Type B pancreatic cell (in vitro differentiated cells): Measurements from ENCODE around the gene FAM107A. TPM values are rescaled to one million over a fixed set of nuclear protein-coding genes. Genes with fewer than 3 reads are reported as not detected.
A peak's percentile ranks its signal among the peaks of the same experiment; 100 is the strongest.

Experiments
- DNase-seq: peaks from one replicate; pipeline ENCODE4 v3.0.0; 2021; ENCODE audit warnings: mixed read lengths; ENCODE audit not compliant: unreplicated experiment; ENCODE audit errors: extremely low spot score
- H3K27ac Mint-ChIP-seq: 2 replicates; pipeline ENCODE4 v1.8.0; 2021; ENCODE audit warnings: mild to moderate bottlenecking, mixed read lengths
- H3K27me3 Mint-ChIP-seq: 2 replicates; pipeline ENCODE4 v1.8.0; 2021; ENCODE audit warnings: mixed read lengths
- H3K36me3 Mint-ChIP-seq: 2 replicates; pipeline ENCODE4 v1.8.0; 2021; ENCODE audit warnings: mixed read lengths
- H3K4me1 Mint-ChIP-seq: one replicate; pipeline ENCODE4 v1.8.0; 2021; ENCODE audit warnings: mixed read lengths; ENCODE audit not compliant: unreplicated experiment
- H3K4me3 Mint-ChIP-seq: 2 replicates; pipeline ENCODE4 v1.8.0; 2021; ENCODE audit warnings: mild to moderate bottlenecking, mixed read lengths
- H3K9me3 Mint-ChIP-seq: 2 replicates; pipeline ENCODE4 v1.8.0; 2021; ENCODE audit warnings: mixed read lengths
- total RNA-seq: library from RNA; stranded (reverse); gene quantifications from 2 replicates; pipeline ENCODE4 v1.2.1, GENCODE V29; 2021; ENCODE audit warnings: low replicate concordance
- TF ChIP-seq, protein P1 (sequence below): fragments of 200-600 bp; sonication (generic); conservative IDR thresholded peaks from 2 replicates; pipeline ENCODE4 v1.5.0; 2021; ENCODE audit warnings: antibody characterized with exemption, mild to moderate bottlenecking

The FAM107A gene
- total RNA-seq, 1 donor from 2014 or later, result 2.9 TPM

DNA sequence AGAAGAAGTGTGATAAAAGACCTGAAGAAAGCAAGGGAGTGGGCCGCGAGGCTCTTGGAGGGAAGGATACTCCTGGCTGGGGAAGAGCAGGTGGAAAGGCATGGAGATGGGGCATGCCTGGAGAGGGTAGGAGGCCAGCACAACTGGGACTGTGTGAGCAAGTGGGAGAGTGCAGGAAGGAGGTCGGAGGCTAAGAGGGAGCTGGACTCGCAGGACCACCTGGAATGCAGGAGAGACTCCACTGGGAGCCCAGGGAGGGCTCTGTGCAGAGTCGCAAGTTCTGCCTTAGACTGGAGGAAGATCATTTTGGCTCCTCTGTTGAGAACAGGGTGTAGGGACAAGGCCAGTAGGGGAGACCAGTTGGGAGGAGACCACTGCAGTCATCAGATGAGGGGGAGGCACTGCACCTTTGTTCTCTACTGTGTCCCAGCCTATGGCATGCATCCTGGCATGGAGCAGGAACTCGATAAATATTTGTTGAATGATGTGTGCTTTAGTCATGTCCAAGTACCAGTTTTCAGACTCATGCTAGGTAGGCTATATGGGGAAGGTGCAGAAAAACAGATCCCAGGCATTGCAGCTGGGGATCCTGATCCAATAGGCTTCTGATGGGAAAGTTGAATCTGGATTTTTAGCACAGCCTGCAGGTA lies 13.7 kb downstream of the FAM107A start:
- Mint-ChIP-seq H3K27ac (no peak overlapping the region), H3K4me1 (peaks cover 6% of the 10 kb centered on the region), H3K9me3 (no peaks in the 10 kb centered on the region), H3K4me3 (no peak overlapping the region), H3K27me3 (no peaks in the 10 kb centered on the region), H3K36me3 (no peaks in the 10 kb centered on the region)
- DNase-seq, result peak; percentile 49
- TF ChIP-seq, protein P1, sequence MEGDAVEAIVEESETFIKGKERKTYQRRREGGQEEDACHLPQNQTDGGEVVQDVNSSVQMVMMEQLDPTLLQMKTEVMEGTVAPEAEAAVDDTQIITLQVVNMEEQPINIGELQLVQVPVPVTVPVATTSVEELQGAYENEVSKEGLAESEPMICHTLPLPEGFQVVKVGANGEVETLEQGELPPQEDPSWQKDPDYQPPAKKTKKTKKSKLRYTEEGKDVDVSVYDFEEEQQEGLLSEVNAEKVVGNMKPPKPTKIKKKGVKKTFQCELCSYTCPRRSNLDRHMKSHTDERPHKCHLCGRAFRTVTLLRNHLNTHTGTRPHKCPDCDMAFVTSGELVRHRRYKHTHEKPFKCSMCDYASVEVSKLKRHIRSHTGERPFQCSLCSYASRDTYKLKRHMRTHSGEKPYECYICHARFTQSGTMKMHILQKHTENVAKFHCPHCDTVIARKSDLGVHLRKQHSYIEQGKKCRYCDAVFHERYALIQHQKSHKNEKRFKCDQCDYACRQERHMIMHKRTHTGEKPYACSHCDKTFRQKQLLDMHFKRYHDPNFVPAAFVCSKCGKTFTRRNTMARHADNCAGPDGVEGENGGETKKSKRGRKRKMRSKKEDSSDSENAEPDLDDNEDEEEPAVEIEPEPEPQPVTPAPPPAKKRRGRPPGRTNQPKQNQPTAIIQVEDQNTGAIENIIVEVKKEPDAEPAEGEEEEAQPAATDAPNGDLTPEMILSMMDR, result no peak

DNA sequence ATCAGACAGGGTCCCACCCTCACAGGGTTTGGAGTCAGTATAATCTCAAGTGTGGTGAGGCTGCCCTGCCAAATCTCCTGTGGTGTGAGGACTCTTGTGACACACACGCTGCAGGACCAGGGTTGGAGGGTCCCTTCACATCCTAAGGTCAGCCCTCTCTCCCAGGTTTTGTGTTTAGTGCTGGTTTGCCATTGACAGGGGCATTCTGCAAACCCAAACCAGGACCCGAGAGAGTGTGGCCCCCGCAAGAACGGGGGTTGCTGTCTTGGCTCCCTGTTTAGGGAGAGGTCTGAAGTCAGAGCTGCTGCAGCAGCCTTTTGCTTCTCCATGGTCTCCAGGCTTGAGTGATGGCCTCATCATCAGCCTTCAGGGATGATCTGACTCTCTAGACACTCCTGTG lies 14.7 kb downstream of the FAM107A start:
- no peaks in the 10 kb centered on the region for H3K9me3 Mint-ChIP-seq
- no peak overlapping the region for H3K4me3 Mint-ChIP-seq
- peak overlapping the region; percentile 19 for H3K27ac Mint-ChIP-seq
- peak; percentile 40 for DNase-seq
- H3K27me3 Mint-ChIP-seq, result no peaks in the 10 kb centered on the region
- no peaks in the 10 kb centered on the region for H3K36me3 Mint-ChIP-seq
- peaks cover 10% of the 10 kb centered on the region for H3K4me1 Mint-ChIP-seq
- TF ChIP-seq, protein P1, result no peak

DNA sequence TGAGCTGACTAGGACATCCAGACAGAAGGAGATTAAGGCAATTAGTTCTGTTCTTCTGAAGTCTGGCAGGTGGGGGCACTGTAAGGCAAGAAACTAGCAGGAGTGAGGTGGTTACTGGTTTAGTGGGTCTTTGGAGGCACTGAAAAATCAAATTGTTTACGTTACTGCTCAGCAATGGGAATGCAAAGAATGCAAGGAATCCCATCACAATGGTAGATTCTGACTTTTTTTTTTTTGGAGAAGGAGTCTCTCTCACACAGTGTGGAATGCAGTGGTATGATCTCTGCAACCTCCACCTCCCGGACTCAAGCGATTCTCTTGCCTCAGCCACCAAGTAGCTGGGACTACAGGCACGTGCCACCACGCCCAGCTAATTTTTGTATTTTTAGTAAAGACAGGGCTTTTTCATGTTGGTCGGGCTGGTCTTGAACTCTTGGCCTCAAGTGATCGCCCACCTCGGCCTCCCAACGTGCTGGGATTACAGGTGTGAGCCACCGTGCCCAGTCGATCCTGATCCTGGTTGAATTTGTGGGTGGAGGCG lies 16.4 kb downstream of the FAM107A start:
- Mint-ChIP-seq H3K36me3 (no peaks in the 10 kb centered on the region), H3K4me1 (peaks cover 21% of the 10 kb centered on the region), H3K27me3 (no peaks in the 10 kb centered on the region), H3K9me3 (no peaks in the 10 kb centered on the region), H3K4me3 (peak overlapping the region; percentile 7), H3K27ac (peak overlapping the region; percentile 85)
- TF ChIP-seq, protein P1, result peak; percentile 62
- DNase-seq, result peak; percentile 58

DNA sequence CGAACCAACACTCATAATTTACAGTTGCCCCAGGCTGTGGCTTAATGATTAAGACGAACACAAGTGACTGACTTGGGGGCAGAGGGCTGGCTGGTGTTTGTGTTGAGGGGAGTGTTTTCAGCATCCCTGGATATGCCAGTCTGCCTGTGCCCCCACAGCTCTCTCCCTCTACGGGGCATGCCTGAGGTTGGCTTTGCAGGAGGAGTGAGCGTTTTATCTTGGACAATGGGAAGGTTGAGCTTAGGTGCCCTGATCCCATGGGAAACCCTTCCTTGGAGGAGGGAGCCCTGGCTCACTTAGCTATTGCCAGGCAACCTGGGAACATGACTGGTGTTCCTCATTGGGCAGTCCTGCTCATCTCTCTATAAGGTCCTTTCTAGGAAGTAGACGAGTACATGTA lies 17.6 kb downstream of the FAM107A start:
- Mint-ChIP-seq H3K36me3 (no peaks in the 10 kb centered on the region), H3K27ac (no peak overlapping the region), H3K27me3 (no peaks in the 10 kb centered on the region), H3K4me1 (peaks cover 16% of the 10 kb centered on the region), H3K4me3 (no peak overlapping the region), H3K9me3 (no peaks in the 10 kb centered on the region)
- TF ChIP-seq, protein P1, result no peak
- DNase-seq, result peak; percentile 47

DNA sequence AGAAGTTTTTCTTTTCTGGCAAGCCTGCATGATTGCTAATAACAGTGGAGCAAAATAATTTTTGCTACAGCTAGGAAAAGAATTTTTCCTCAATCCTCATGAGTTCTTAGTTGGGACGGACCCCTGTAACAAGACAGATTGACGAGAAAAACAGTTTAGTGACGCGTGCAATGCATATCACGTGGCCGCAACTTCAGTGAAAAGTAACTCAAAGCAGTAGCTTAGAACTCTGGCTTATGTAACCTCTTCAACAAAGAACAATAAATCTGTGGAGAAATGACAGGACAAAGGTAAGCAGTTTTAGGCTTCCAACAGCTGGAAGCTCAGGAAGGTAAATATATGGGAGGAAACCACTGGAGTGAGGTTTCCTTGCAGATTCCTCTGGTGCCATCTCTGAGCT lies 19.7 kb downstream of the FAM107A start:
- Mint-ChIP-seq H3K4me3 (no peak overlapping the region), H3K27me3 (no peaks in the 10 kb centered on the region), H3K4me1 (peaks cover 15% of the 10 kb centered on the region), H3K36me3 (no peaks in the 10 kb centered on the region), H3K27ac (peak overlapping the region; percentile 33), H3K9me3 (peaks cover 5% of the 10 kb centered on the region)
- DNase-seq, result no peak
- TF ChIP-seq, protein P1, result no peak
